Smooth muscle cell (in vitro differentiated cells): ENCODE data around the gene TCF4. TPM values are rescaled to one million over a fixed set of nuclear protein-coding genes. Genes with fewer than 3 reads are reported as not detected.
A peak's percentile ranks its signal among the peaks of the same experiment; 100 is the strongest.

Experiments
- DNase-seq: peaks from one replicate; lab custom pipeline; 2025; ENCODE audit not compliant: unreplicated experiment; lab: John Stamatoyannopoulos, UW
- H2AFZ ChIP-seq: fragments of 200-600 bp; sonication (generic); 2 replicates; pipeline ENCODE4 v1.6.0; 2016; ENCODE audit warnings: antibody characterized with exemption, low read depth, mild to moderate bottlenecking
- H3F3A ChIP-seq: fragments of 200-600 bp; sonication (generic); 2 replicates; pipeline ENCODE4 v1.6.0; 2017; ENCODE audit warnings: antibody characterized with exemption, low read depth
- H3K27ac ChIP-seq: fragments of 200-600 bp; sonication (generic); 2 replicates; pipeline ENCODE4 v1.5.1; 2016; ENCODE audit warnings: low read depth, mild to moderate bottlenecking
- H3K27me3 ChIP-seq: fragments of 200-600 bp; sonication (generic); 2 replicates; pipeline ENCODE4 v1.6.1; 2016; ENCODE audit warnings: low read depth, mild to moderate bottlenecking
- H3K36me3 ChIP-seq: fragments of 200-600 bp; sonication (generic); 2 replicates; pipeline ENCODE4 v1.5.1; 2016; ENCODE audit warnings: low read depth
- H3K4me1 ChIP-seq: fragments of 200-600 bp; sonication (generic); 2 replicates; pipeline ENCODE4 v1.5.1; 2016; ENCODE audit warnings: low read depth
- H3K4me2 ChIP-seq: fragments of 200-600 bp; sonication (generic); 2 replicates; pipeline ENCODE4 v1.6.0; 2016; ENCODE audit warnings: mild to moderate bottlenecking
- H3K4me3 ChIP-seq: fragments of 200-600 bp; sonication (generic); 2 replicates; pipeline ENCODE4 v1.5.1; 2016; ENCODE audit warnings: mild to moderate bottlenecking
- H3K79me2 ChIP-seq: fragments of 200-600 bp; sonication (generic); 2 replicates; pipeline ENCODE4 v1.6.0; 2016; ENCODE audit warnings: low read depth, mild to moderate bottlenecking
- H3K9ac ChIP-seq: fragments of 200-600 bp; sonication (generic); 2 replicates; pipeline ENCODE4 v1.6.0; 2016; ENCODE audit warnings: low read depth
- H3K9me3 ChIP-seq: fragments of 200-600 bp; sonication (generic); replicated peaks from 2 replicates; pipeline ENCODE4 v1.5.1; 2016; ENCODE audit warnings: low read depth
- H4K20me1 ChIP-seq: fragments of 200-600 bp; sonication (generic); 2 replicates; pipeline ENCODE4 v1.6.0; 2016; ENCODE audit warnings: low read depth
- WGBS: methylation state at CpG from one replicate; pipeline ENCODE4 v1.1.7; 2016; ENCODE audit warnings: low lambda C conversion rate; 5-methylcytosine and 5-hydroxymethylcytosine counted together
- polyA plus RNA-seq: library from polyadenylated mRNA; unstranded; fragments of >200 nt; fragmentation: Nextera tagmentation; extraction: Ambion mirVana; gene quantifications from 2 replicates; pipeline ENCODE4 v1.2.1, GENCODE V29; 2016
- total RNA-seq: library from RNA; depleted of rRNA; stranded (reverse); fragments of >200 nt; gene quantifications from 2 replicates; pipeline ENCODE4 v1.2.3, GENCODE V29; 2014
- TF ChIP-seq, protein P1 (sequence below): fragments of 200-600 bp; sonication (generic); IDR thresholded peaks from 2 replicates; pipeline ENCODE4 v1.5.1; 2017; ENCODE audit warnings: borderline replicate concordance, mild to moderate bottlenecking, antibody characterized with exemption; ENCODE audit not compliant: insufficient read depth, poor library complexity, severe bottlenecking

The TCF4 gene
- total and polyA plus RNA-seq, 2 experiments from 2014 or later = 105 to 120 TPM

DNA sequence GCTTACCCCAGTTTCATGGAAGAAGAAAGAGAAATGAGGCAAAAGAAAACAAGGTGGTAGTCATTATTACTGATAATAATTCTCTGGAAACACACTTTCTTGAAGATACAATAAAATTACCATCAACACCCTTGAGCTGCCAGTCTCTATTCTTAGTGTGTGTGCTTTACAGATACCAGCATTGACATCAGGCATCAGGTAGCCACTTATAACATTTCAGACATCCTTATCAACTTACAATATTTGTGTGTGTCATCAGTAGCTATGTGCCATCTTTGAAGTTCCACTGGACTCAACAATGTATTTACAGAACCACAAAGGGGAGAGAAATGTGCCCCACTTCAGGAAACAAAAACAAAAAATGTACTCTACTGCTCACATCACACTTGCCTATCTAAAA, 62.1 kb downstream of the TCF4 start:
- Histone ChIP-seq H3K9ac (no peak overlapping the region), H3K27ac (no peak overlapping the region), H3K36me3 (no peaks in the 10 kb centered on the region), H2AFZ (no peak overlapping the region), H3K4me3 (no peak overlapping the region), H3K4me1 (peaks cover 20% of the 10 kb centered on the region), H3K79me2 (peaks cover 100% of the 10 kb centered on the region), H3K9me3 (no peaks in the 10 kb centered on the region), H3F3A (peaks cover 8% of the 10 kb centered on the region), H4K20me1 (peaks cover 45% of the 10 kb centered on the region), H3K4me2 (no peak overlapping the region), H3K27me3 (no peaks in the 10 kb centered on the region)
- DNase-seq = no peak
- TF ChIP-seq, protein P1, sequence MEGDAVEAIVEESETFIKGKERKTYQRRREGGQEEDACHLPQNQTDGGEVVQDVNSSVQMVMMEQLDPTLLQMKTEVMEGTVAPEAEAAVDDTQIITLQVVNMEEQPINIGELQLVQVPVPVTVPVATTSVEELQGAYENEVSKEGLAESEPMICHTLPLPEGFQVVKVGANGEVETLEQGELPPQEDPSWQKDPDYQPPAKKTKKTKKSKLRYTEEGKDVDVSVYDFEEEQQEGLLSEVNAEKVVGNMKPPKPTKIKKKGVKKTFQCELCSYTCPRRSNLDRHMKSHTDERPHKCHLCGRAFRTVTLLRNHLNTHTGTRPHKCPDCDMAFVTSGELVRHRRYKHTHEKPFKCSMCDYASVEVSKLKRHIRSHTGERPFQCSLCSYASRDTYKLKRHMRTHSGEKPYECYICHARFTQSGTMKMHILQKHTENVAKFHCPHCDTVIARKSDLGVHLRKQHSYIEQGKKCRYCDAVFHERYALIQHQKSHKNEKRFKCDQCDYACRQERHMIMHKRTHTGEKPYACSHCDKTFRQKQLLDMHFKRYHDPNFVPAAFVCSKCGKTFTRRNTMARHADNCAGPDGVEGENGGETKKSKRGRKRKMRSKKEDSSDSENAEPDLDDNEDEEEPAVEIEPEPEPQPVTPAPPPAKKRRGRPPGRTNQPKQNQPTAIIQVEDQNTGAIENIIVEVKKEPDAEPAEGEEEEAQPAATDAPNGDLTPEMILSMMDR = no peak

DNA sequence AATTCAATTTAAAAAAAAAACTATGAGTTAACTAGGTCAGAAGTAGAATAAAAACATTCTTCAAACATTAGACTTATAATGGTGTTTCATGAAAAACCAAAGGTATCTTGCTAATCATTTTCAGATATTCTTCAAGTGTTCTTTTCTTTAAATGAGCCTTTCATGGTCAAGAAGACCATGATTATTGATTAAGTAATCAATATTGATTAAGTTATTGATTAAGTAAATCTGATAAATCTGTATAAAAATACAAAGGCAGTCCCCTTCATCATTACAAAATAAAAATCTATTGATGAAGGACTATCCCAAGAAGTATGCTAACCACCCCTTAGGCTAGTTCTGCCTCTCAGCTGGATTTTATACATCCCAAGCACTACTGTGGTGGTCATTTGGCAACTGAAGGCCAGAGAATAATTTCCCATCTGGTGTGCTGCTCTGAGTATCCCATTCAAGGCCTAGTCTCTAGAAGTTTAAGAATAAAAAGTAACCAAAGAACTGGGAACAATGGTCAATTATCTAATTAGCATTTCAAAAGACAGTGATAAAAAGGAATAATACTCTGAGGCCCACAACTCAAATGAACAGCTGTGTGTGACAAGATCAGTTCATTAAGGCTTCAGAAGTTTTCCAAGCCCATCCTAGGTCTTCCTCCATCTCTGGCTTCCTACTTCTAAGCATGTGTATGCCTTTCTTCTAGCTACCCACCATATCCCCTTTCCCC, 63.5 kb downstream of the TCF4 start:
- H3K27me3 ChIP-seq = no peaks in the 10 kb centered on the region
- peaks cover 20% of the 10 kb centered on the region for H3K4me1 ChIP-seq
- H4K20me1 ChIP-seq = peaks cover 37% of the 10 kb centered on the region
- DNase-seq = no peak
- peaks cover 100% of the 10 kb centered on the region for H3K79me2 ChIP-seq
- H2AFZ ChIP-seq = no peak overlapping the region
- no peaks in the 10 kb centered on the region for H3K9me3 ChIP-seq
- H3K27ac ChIP-seq = no peak overlapping the region
- no peak overlapping the region for H3K4me3 ChIP-seq
- H3K4me2 ChIP-seq = no peak overlapping the region
- peaks cover 8% of the 10 kb centered on the region for H3F3A ChIP-seq
- no peak overlapping the region for H3K9ac ChIP-seq
- TF ChIP-seq, protein P1 = no peak
- H3K36me3 ChIP-seq = no peaks in the 10 kb centered on the region

DNA sequence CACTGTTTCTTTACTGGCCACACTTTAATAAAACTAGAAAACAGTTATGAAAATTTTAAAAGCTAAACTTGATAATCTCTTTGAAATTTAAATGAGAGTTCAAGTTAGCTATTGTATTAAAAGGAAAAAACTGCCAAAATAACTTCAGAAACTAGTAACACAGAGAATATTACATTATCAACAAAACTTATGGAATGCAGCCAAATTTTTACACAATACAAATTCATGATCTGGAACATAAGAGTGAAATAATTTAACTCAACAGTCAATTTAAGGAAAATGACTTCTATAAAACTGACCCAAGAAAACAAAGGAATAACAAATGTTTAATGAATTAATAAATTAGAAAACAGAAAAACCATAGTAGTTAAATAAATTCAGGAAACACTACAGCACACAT, 65.0 kb downstream of the TCF4 start:
- Histone ChIP-seq H3K4me1 (peaks cover 20% of the 10 kb centered on the region), H3K9ac (no peak overlapping the region), H3K4me3 (no peak overlapping the region), H3K9me3 (no peaks in the 10 kb centered on the region), H2AFZ (no peak overlapping the region), H3K27me3 (no peaks in the 10 kb centered on the region), H3F3A (peaks cover 8% of the 10 kb centered on the region), H3K36me3 (no peaks in the 10 kb centered on the region), H3K4me2 (no peak overlapping the region), H3K79me2 (peaks cover 100% of the 10 kb centered on the region), H3K27ac (peak overlapping the region; percentile 67), H4K20me1 (peaks cover 27% of the 10 kb centered on the region)
- TF ChIP-seq, protein P1 = no peak
- DNase-seq = no peak

DNA sequence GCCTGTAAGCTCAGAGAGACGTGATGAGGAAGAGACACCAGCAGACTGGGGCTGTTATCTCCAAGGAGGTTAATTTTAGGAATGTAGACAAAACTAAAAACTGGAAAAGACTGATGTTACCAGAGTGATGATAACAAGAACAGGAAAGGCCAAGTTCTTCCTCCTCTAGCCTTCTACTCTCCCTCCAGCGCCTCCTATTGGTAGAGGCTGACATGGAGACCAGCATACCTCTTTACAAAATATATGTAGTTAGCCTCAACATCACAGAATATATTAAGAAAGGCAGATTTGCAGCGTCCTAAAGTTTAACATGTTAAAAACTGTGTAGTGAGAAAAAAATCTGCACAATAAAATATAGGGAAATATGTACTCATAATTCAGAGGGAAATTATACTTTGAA, 66.0 kb downstream of the TCF4 start:
- Histone ChIP-seq H3K36me3 (no peaks in the 10 kb centered on the region), H4K20me1 (peaks cover 18% of the 10 kb centered on the region), H3K4me1 (peaks cover 20% of the 10 kb centered on the region), H3K9me3 (no peaks in the 10 kb centered on the region), H2AFZ (no peak overlapping the region), H3K4me2 (peak overlapping the region; percentile 60), H3K79me2 (peaks cover 100% of the 10 kb centered on the region), H3F3A (peaks cover 8% of the 10 kb centered on the region), H3K9ac (no peak overlapping the region), H3K4me3 (no peak overlapping the region), H3K27me3 (no peaks in the 10 kb centered on the region), H3K27ac (peak overlapping the region; percentile 67)
- DNase-seq = no peak
- TF ChIP-seq, protein P1 = peak; percentile 62
- WGBS = 29% methylated on average over 3 of the region's 3 CpGs
